HCT116 (cell line): ENCODE data around the gene UBR2. TPM values are rescaled to one million over a fixed set of nuclear protein-coding genes. Genes with fewer than 3 reads are reported as not detected.

Experiments used
- ATAC-seq: fragments of 200-7000 bp; cut with Tn5 transposase; 2 replicates; pipeline ENCODE4 v1.9.1; 2020; ENCODE audit warnings: mild to moderate bottlenecking, moderate library complexity
- BruUV-seq: library from RNA; stranded (reverse); fragments of 400-500 nt; replicated peaks from 2 replicates; lab custom pipeline; 2021; lab: Mats Ljungman, UMichigan
- CTCF ChIA-PET: fragments of 300-600 bp; sonication (Branson Sonifier 250); formaldehyde crosslinking; loops from one replicate; lab custom pipeline; 2021; ENCODE audit warnings: antibody characterized with exemption; lab: Charles Lee
- POLR2A ChIA-PET: fragments of 300-600, 350-600 bp; sonication (Branson Sonifier 250); formaldehyde crosslinking; loops from one replicate; lab custom pipeline; 2021; ENCODE audit warnings: antibody characterized with exemption; lab: Charles Lee
- RAD21 ChIA-PET, 2 experiments: fragments of 300-600 bp; sonication (Branson Sonifier 250); formaldehyde crosslinking; loops; one replicate each; lab custom pipeline; 2023; ENCODE audit warnings: low total read pairs in 2 of 2; ENCODE audit not compliant: uncharacterized antibody in 2 of 2, unreplicated experiment in 2 of 2, low non-redundant PET in 1 of 2; lab: Charles Lee
- DNase-seq: peaks from one replicate; pipeline ENCODE4 v3.0.0-alpha.2; 2010; ENCODE audit warnings: low read depth, low spot score
- H2AFZ ChIP-seq: fragments of 200-600 bp; shearing (Covaris generic), sonication (generic); 2 replicates; pipeline ENCODE4 v1.6.1; 2017; ENCODE audit warnings: low read depth, mixed run types, mixed read lengths, antibody characterized with exemption, low read length; ENCODE audit not compliant: poor library complexity, severe bottlenecking
- H3K27ac ChIP-seq: 2 replicates; pipeline ENCODE4 v1.5.1; 2012; ENCODE audit warnings: low read depth, low read length
- H3K27me3 ChIP-seq: fragments of 200-600 bp; sonication (generic); 2 replicates; pipeline ENCODE4 v1.6.1; 2016; ENCODE audit warnings: mixed run types, low read length, mixed read lengths; ENCODE audit not compliant: insufficient read depth
- H3K36me3 ChIP-seq, 2 experiments: fragments of 200-500 bp in 1 of 2; fragments of 200-600 bp in 1 of 2; sonication (Bioruptor generic) in 1 of 2; sonication (generic) in 1 of 2; 2 replicates each; pipeline versions ENCODE4 v1.5.1 to v1.6.1; 2014 to 2016; ENCODE audit warnings: low read length in 2 of 2, inconsistent platforms in 1 of 2, mixed read lengths in 1 of 2, mixed run types in 1 of 2; ENCODE audit not compliant: insufficient read depth in 2 of 2, control insufficient read depth in 1 of 2
- H3K4me1 ChIP-seq, 2 experiments: fragments of 200-600 bp in 1 of 2; sonication (generic) in 1 of 2; 2 replicates each; pipeline versions ENCODE4 v1.5.1 to v1.6.1; 2012 to 2017; ENCODE audit warnings: low read length in 2 of 2, inconsistent platforms in 1 of 2, mild to moderate bottlenecking in 1 of 2, mixed read lengths in 1 of 2, mixed run types in 1 of 2, moderate library complexity in 1 of 2; ENCODE audit not compliant: insufficient read depth in 2 of 2, control insufficient read depth in 1 of 2
- H3K4me2 ChIP-seq: fragments of 200-600 bp; sonication (generic); 2 replicates; pipeline ENCODE4 v1.6.1; 2017; ENCODE audit warnings: mixed run types, low read length, mixed read lengths
- H3K4me3 ChIP-seq, 2 experiments: fragments of 200-600 bp in 1 of 2; sonication (generic) in 1 of 2; replicated peaks in 1 of 2; 2 replicates each; pipeline ENCODE4 v1.5.1; 2011 to 2016; ENCODE audit warnings: low read length in 2 of 2, control low read depth in 1 of 2, low read depth in 1 of 2, mild to moderate bottlenecking in 1 of 2, mixed read lengths in 1 of 2, mixed run types in 1 of 2
- H3K79me2 ChIP-seq: fragments of 200-600 bp; sonication (generic); 2 replicates; pipeline ENCODE4 v1.6.1; 2017; ENCODE audit warnings: mild to moderate bottlenecking, mixed run types, low read length, moderate library complexity, mixed read lengths; ENCODE audit not compliant: insufficient read depth
- H3K9ac ChIP-seq: fragments of 200-600 bp; sonication (generic); 2 replicates; pipeline ENCODE4 v1.6.1; 2016; ENCODE audit warnings: low read length, mixed read lengths
- H3K9me2 ChIP-seq: fragments of 200-600 bp; sonication (generic), shearing (Covaris generic); 2 replicates; pipeline ENCODE4 v1.6.1; 2017; ENCODE audit warnings: mixed run types, mild to moderate bottlenecking, moderate library complexity; ENCODE audit not compliant: insufficient read depth
- H3K9me3 ChIP-seq, 2 experiments: fragments of 200-500 bp in 1 of 2; fragments of 200-600 bp in 1 of 2; sonication (Bioruptor generic) in 1 of 2; sonication (generic) in 1 of 2; 2 replicates each; pipeline ENCODE4 v1.6.1; 2014 to 2017; ENCODE audit warnings: low read length in 2 of 2, mixed read lengths in 2 of 2, inconsistent platforms in 1 of 2, low read depth in 1 of 2, mild to moderate bottlenecking in 1 of 2, mixed run types in 1 of 2, moderate library complexity in 1 of 2; ENCODE audit not compliant: control insufficient read depth in 1 of 2, insufficient read depth in 1 of 2
- H4K20me1 ChIP-seq: fragments of 200-600 bp; sonication (generic), shearing (Covaris generic); 2 replicates; pipeline ENCODE4 v1.6.1; 2017; ENCODE audit warnings: mixed run types, mild to moderate bottlenecking, moderate library complexity; ENCODE audit not compliant: insufficient read depth
- CEBPB ChIP-seq: IDR thresholded peaks from 2 replicates; pipeline ENCODE4 v1.6.1; 2012; ENCODE audit warnings: low read depth
- EGR1 ChIP-seq: IDR thresholded peaks from 2 replicates; pipeline ENCODE4 v1.6.1; 2012; ENCODE audit warnings: low read depth
- ELF1 ChIP-seq: IDR thresholded peaks from 2 replicates; pipeline ENCODE4 v1.6.1; 2012; ENCODE audit warnings: low read depth, borderline replicate concordance
- EZH2 ChIP-seq: fragments of 200-600 bp; sonication (generic); IDR thresholded peaks from 2 replicates; pipeline ENCODE4 v1.6.1; 2017; ENCODE audit warnings: antibody characterized with exemption, mixed run types
- FOSL1 ChIP-seq: IDR thresholded peaks from 2 replicates; pipeline ENCODE4 v1.6.1; 2012; ENCODE audit warnings: low read depth
- MAX ChIP-seq: IDR thresholded peaks from 2 replicates; pipeline ENCODE4 v1.6.1; 2012
- POLR2A ChIP-seq: IDR thresholded peaks from 2 replicates; pipeline ENCODE4 v1.7.0; 2011; ENCODE audit warnings: borderline replicate concordance; ENCODE audit not compliant: insufficient read depth, insufficient read length; ENCODE audit errors: extremely low read depth
- POLR2AphosphoS5 ChIP-seq: IDR thresholded peaks from 2 replicates; pipeline ENCODE4 v1.6.1; 2011; ENCODE audit warnings: mild to moderate bottlenecking, low read depth, low read length, moderate library complexity
- RAD21 ChIP-seq: IDR thresholded peaks from 2 replicates; pipeline ENCODE4 v1.6.1; 2012; ENCODE audit warnings: low read depth, mild to moderate bottlenecking
- SIN3A ChIP-seq: IDR thresholded peaks from 2 replicates; pipeline ENCODE4 v1.6.1; 2012; ENCODE audit warnings: low read depth
- SP1 ChIP-seq: IDR thresholded peaks from 2 replicates; pipeline ENCODE4 v1.6.1; 2012; ENCODE audit warnings: low read depth
- SRF ChIP-seq: IDR thresholded peaks from 2 replicates; pipeline ENCODE4 v1.6.1; 2012; ENCODE audit warnings: low read depth
- TCF7L2 ChIP-seq: IDR thresholded peaks from 2 replicates; pipeline ENCODE4 v1.7.0; 2011; ENCODE audit warnings: borderline replicate concordance, inconsistent platforms; ENCODE audit not compliant: insufficient read depth, insufficient read length; ENCODE audit errors: extremely low read depth
- YY1 ChIP-seq: IDR thresholded peaks from 2 replicates; pipeline ENCODE4 v1.6.1; 2011; ENCODE audit warnings: low read length, low read depth, moderate library complexity, mild to moderate bottlenecking; ENCODE audit not compliant: insufficient replicate concordance; ENCODE audit errors: extremely low read depth
- ZFX ChIP-seq: fragments of 450-650 bp; IDR thresholded peaks from 2 replicates; pipeline ENCODE4 v1.6.1; 2017
- intact Hi-C: fragments of 100-400 bp; cut with micrococcal nuclease; formaldehyde crosslinking; loops from 2 replicates; pipeline ENCODE4 v1.10.0; 2022
- total RNA-seq: library from RNA; stranded (reverse); gene quantifications from one replicate; pipeline ENCODE4 v1.2.1, GENCODE V29; 2021; ENCODE audit not compliant: unreplicated experiment
- TF ChIP-seq, protein P1 (sequence below), 3 experiments: fragments of 200-600 bp in 1 of 3; sonication (generic) in 1 of 3; IDR thresholded peaks in 2 of 3; conservative IDR thresholded peaks in 1 of 3; 2 replicates each; pipeline ENCODE4 v1.5.1; 2012 to 2017; ENCODE audit warnings: low read depth in 2 of 3, low read length in 2 of 3, antibody characterized with exemption in 1 of 3, borderline replicate concordance in 1 of 3, control low read depth in 1 of 3, mild to moderate bottlenecking in 1 of 3, mixed read lengths in 1 of 3, mixed run types in 1 of 3, moderate library complexity in 1 of 3; ENCODE audit not compliant: insufficient read depth in 1 of 3
- TF ChIP-seq, protein P2 (sequence below): IDR thresholded peaks from 2 replicates; pipeline ENCODE4 v1.6.1; 2011; ENCODE audit warnings: mild to moderate bottlenecking, low read length, moderate library complexity; ENCODE audit not compliant: insufficient replicate concordance; ENCODE audit errors: extremely low read depth

UBR2 gene
- total RNA-seq, 1 experiment from 2014 or later: 20.5 TPM

- peaks cover 0 to 9% of the 10 kb centered on the region in 2 experiments; a peak in 1 of 4 replicates for H3K36me3 ChIP-seq
- no peaks in the 10 kb centered on the region for H4K20me1 ChIP-seq
- ATAC-seq: no peak
- no peak overlapping the region for H3K4me2 ChIP-seq
- ChIA-PET RAD21 (no interaction called here), POLR2A (no interaction called here), CTCF (no interaction called here)
- no peak overlapping the region for H3K4me3 ChIP-seq
- BruUV-seq: no TSS peak
- no peaks in the 10 kb centered on the region for H3K9me2 ChIP-seq
- H3K9me3 ChIP-seq: no peaks in the 10 kb centered on the region
- intact Hi-C loops: no loop called here
- no peak for TF ChIP-seq POLR2A
- TF ChIP-seq, protein P1, sequence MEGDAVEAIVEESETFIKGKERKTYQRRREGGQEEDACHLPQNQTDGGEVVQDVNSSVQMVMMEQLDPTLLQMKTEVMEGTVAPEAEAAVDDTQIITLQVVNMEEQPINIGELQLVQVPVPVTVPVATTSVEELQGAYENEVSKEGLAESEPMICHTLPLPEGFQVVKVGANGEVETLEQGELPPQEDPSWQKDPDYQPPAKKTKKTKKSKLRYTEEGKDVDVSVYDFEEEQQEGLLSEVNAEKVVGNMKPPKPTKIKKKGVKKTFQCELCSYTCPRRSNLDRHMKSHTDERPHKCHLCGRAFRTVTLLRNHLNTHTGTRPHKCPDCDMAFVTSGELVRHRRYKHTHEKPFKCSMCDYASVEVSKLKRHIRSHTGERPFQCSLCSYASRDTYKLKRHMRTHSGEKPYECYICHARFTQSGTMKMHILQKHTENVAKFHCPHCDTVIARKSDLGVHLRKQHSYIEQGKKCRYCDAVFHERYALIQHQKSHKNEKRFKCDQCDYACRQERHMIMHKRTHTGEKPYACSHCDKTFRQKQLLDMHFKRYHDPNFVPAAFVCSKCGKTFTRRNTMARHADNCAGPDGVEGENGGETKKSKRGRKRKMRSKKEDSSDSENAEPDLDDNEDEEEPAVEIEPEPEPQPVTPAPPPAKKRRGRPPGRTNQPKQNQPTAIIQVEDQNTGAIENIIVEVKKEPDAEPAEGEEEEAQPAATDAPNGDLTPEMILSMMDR (IDR thresholded peaks at IDR 0.05 in 2 of 3, conservative IDR thresholded peaks at IDR 0.05 in 1 of 3; ENCODE audit: borderline replicate concordance in 1 of 3, insufficient read depth in 1 of 3, low read depth in 2 of 3, low read length in 2 of 3): no peak
- no peak for TF ChIP-seq EGR1
- TF ChIP-seq MAX: no peak
- no peak for TF ChIP-seq FOSL1
- no peak for TF ChIP-seq SRF
- no peak for TF ChIP-seq SP1
- TF ChIP-seq YY1: no peak
- TF ChIP-seq POLR2AphosphoS5: no peak
- TF ChIP-seq ZFX: no peak
- TF ChIP-seq, protein P2, sequence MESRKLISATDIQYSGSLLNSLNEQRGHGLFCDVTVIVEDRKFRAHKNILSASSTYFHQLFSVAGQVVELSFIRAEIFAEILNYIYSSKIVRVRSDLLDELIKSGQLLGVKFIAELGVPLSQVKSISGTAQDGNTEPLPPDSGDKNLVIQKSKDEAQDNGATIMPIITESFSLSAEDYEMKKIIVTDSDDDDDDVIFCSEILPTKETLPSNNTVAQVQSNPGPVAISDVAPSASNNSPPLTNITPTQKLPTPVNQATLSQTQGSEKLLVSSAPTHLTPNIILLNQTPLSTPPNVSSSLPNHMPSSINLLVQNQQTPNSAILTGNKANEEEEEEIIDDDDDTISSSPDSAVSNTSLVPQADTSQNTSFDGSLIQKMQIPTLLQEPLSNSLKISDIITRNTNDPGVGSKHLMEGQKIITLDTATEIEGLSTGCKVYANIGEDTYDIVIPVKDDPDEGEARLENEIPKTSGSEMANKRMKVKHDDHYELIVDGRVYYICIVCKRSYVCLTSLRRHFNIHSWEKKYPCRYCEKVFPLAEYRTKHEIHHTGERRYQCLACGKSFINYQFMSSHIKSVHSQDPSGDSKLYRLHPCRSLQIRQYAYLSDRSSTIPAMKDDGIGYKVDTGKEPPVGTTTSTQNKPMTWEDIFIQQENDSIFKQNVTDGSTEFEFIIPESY: no peak
- no peak for TF ChIP-seq CEBPB
- TF ChIP-seq RAD21: no peak
- no peak for TF ChIP-seq EZH2
- TF ChIP-seq ELF1: no peak
- no peak for TF ChIP-seq TCF7L2
- no peak for TF ChIP-seq SIN3A
- no peak overlapping the region for H2AFZ ChIP-seq
- no peak overlapping the region for H3K27ac ChIP-seq
- no peaks in the 10 kb centered on the region for H3K79me2 ChIP-seq
- no peak for DNase-seq
- H3K9ac ChIP-seq: no peak overlapping the region
- no peaks in the 10 kb centered on the region for H3K27me3 ChIP-seq
- no peaks in the 10 kb centered on the region for H3K4me1 ChIP-seq
Measured at GRCh38 chr6:42615518-42615917, 51.7 kb downstream of the UBR2 start.
